ENCODE measurements around the gene COX5A.

GRCh38 chr15:74870436-74871215, 67.2 kb downstream of the COX5A start:
- TF ChIP-seq, protein P1, sequence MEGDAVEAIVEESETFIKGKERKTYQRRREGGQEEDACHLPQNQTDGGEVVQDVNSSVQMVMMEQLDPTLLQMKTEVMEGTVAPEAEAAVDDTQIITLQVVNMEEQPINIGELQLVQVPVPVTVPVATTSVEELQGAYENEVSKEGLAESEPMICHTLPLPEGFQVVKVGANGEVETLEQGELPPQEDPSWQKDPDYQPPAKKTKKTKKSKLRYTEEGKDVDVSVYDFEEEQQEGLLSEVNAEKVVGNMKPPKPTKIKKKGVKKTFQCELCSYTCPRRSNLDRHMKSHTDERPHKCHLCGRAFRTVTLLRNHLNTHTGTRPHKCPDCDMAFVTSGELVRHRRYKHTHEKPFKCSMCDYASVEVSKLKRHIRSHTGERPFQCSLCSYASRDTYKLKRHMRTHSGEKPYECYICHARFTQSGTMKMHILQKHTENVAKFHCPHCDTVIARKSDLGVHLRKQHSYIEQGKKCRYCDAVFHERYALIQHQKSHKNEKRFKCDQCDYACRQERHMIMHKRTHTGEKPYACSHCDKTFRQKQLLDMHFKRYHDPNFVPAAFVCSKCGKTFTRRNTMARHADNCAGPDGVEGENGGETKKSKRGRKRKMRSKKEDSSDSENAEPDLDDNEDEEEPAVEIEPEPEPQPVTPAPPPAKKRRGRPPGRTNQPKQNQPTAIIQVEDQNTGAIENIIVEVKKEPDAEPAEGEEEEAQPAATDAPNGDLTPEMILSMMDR (conservative IDR thresholded peaks at IDR 0.05; ENCODE audit: low read depth in 2 of 2), result no peak
- TF ChIP-seq EZH2 (IDR thresholded peaks at IDR 0.05; ENCODE audit: low read depth, unreplicated experiment) (no peak), POLR2AphosphoS5 (IDR thresholded peaks at IDR 0.05; ENCODE audit: low read depth) (no peak), REST (IDR thresholded peaks at IDR 0.05; ENCODE audit: unreplicated experiment) (no peak), EZH2phosphoT487 (IDR thresholded peaks at IDR 0.05; ENCODE audit: unreplicated experiment) (no peak), NANOG (IDR thresholded peaks at IDR 0.05; ENCODE audit: borderline replicate concordance) (no peak)
